IMR-90 (cell line): ENCODE measurements around the gene ACAA2.

Source experiments
- BHLHE40 ChIP-seq: fragments of 150-350 bp; IDR thresholded peaks from 2 replicates; pipeline ENCODE4 v1.6.1; 2016; ENCODE audit warnings: mild to moderate bottlenecking, low read depth, low read length
- CEBPB ChIP-seq: IDR thresholded peaks from 2 replicates; pipeline ENCODE4 v1.6.1; 2012; ENCODE audit warnings: low read depth, low read length, improper control_type of control experiment
- POLR2A ChIP-seq: IDR thresholded peaks from 2 replicates; pipeline ENCODE4 v1.6.1; 2012; ENCODE audit warnings: mild to moderate bottlenecking, low read depth, low read length
- USF2 ChIP-seq: fragments of 150-350 bp; IDR thresholded peaks from 2 replicates; pipeline ENCODE4 v1.6.1; 2017; ENCODE audit warnings: mild to moderate bottlenecking, antibody characterized with exemption, low read length, low read depth
- TF ChIP-seq, protein P1 (sequence below): conservative IDR thresholded peaks from 2 replicates; pipeline ENCODE4 v1.5.1; 2012; ENCODE audit warnings: mild to moderate bottlenecking, low read depth, low read length, improper control_type of control experiment

GRCh38 chr18:49858309-49859020 lies 45.1 kb upstream of the ACAA2 start:
- TF ChIP-seq, protein P1, sequence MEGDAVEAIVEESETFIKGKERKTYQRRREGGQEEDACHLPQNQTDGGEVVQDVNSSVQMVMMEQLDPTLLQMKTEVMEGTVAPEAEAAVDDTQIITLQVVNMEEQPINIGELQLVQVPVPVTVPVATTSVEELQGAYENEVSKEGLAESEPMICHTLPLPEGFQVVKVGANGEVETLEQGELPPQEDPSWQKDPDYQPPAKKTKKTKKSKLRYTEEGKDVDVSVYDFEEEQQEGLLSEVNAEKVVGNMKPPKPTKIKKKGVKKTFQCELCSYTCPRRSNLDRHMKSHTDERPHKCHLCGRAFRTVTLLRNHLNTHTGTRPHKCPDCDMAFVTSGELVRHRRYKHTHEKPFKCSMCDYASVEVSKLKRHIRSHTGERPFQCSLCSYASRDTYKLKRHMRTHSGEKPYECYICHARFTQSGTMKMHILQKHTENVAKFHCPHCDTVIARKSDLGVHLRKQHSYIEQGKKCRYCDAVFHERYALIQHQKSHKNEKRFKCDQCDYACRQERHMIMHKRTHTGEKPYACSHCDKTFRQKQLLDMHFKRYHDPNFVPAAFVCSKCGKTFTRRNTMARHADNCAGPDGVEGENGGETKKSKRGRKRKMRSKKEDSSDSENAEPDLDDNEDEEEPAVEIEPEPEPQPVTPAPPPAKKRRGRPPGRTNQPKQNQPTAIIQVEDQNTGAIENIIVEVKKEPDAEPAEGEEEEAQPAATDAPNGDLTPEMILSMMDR = peak; percentile 99
- TF ChIP-seq USF2 (no peak), CEBPB (no peak), BHLHE40 (no peak), POLR2A (peak; percentile 70)
